RPMI8226 (cell line): ENCODE results near the gene RAI14.

Experiments
- DNase-seq: peaks from one replicate; pipeline ENCODE4 v3.0.0-alpha.2; 2015

The RAI14 gene

GRCh38 chr5:34680896-34681295 lies 24.8 kb downstream of the RAI14 start:
- no peak for DNase-seq

GRCh38 chr5:34682926-34683623 lies 26.9 kb downstream of the RAI14 start:
- no peak for DNase-seq

DNA sequence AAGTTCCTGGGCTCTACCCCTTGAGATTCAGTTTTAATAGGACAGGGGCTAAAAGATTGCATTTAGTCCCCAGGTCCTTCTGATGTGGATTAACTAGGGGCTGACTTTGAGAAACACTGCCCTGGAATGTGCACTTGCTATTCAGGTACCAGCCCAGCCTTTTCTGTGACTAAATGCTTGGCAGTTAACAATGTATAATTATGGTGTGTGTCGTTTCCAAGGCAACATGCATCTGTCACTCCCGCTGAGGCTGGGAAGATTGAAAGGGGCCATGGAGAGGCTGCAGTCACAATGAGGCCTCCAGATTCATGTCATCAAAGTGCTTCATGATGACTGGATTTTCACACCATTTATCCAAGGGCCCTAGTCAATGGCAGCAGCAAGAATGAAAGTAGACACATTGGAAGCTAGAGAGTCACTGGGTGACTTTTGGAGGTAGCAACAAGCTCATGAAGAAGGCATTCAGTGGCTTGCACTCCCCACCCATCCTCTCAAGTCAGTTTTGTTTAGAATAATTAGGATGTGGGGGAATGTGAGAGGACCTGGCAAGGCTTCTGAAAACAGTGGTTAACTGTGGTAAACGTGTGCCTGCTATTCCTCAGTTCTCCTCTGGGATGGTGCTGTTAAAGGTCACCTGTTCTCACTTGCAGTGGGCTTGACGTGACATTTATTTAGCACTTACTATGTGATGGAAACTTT lies 28.3 kb downstream of the RAI14 start:
- DNase-seq, result no peak

- DNase-seq, result no peak
These were observed 28.8 kb downstream of the RAI14 start for GRCh38 chr5:34684980-34685352.

- no peak for DNase-seq
These were observed 29.5 kb downstream of the RAI14 start for GRCh38 chr5:34685485-34686165.

DNA sequence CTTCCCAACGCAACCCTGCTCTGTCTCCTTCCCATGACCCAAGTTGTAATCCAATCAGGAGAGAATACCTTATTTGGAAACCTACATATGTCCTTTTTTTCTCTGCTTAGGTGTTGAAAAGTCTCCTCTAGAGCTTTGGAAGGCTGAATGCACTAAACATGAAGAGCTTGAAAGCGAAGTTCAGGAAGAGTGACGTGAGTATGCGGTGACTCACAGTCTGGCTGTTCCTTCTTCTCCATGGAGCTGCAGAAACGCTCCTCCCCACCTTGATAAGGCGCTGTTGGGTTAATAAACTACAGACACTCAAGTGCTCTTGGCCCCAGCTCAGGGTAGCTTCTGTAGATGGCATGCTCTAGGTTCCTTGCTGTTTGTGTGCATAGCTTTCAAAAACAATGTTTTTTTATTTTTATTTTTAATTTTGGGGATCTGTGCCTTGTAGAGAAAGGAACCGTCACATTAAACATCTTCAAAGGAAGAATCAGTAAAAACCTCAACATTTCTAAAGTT lies 30.7 kb downstream of the RAI14 start:
- DNase-seq, result no peak

GRCh38 chr5:34687269-34688011 lies 31.3 kb downstream of the RAI14 start:
- no peak for DNase-seq

- DNase-seq, result no peak
These were observed 32.1 kb downstream of the RAI14 start for GRCh38 chr5:34688015-34688810.

GRCh38 chr5:34690301-34690700 lies 34.2 kb downstream of the RAI14 start:
- no peak for DNase-seq

GRCh38 chr5:34690898-34691297 lies 34.8 kb downstream of the RAI14 start:
- no peak for DNase-seq

DNA sequence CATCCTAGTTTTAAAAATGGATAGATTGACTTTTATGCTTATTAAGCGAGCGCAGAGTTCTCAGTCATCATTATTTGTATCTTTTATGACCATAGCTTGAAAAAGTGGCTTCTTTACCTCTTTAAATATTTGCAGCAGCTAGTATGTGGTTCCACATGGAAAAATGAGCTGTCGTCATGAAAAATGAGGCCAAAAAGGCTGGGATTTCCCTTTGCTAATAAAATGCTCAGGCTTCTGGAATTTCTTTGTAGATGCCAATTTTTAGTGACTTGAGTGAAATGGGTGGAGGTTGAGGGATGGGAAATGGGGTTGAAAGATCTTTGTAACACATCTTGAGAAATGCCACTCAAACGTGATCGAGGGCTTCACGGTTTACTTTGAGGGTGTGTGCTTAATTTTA lies 35.2 kb downstream of the RAI14 start:
- DNase-seq, result no peak

GRCh38 chr5:34692786-34693185 lies 36.7 kb downstream of the RAI14 start:
- no peak for DNase-seq

GRCh38 chr5:34694012-34694411 lies 37.9 kb downstream of the RAI14 start:
- DNase-seq, result no peak

DNA sequence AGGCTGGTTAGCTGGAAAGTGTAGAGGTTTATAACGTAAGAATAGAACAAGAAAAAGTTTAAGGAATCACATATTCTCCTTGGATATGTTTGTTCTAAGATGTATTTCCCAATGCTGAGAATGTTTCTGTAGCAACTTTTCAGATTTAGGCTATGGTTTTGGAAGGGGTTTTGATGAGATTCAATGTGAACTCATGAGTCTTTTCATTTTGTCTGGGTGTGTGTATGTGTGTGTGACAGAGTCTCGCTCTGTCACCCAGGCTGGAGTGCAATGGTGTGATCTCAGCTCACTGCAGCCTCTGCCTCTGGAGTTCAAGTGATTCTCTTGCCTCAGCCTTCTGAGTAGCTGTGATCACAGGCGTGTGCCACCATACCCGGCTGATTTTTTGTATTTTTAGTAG lies 38.6 kb downstream of the RAI14 start:
- no peak for DNase-seq

DNA sequence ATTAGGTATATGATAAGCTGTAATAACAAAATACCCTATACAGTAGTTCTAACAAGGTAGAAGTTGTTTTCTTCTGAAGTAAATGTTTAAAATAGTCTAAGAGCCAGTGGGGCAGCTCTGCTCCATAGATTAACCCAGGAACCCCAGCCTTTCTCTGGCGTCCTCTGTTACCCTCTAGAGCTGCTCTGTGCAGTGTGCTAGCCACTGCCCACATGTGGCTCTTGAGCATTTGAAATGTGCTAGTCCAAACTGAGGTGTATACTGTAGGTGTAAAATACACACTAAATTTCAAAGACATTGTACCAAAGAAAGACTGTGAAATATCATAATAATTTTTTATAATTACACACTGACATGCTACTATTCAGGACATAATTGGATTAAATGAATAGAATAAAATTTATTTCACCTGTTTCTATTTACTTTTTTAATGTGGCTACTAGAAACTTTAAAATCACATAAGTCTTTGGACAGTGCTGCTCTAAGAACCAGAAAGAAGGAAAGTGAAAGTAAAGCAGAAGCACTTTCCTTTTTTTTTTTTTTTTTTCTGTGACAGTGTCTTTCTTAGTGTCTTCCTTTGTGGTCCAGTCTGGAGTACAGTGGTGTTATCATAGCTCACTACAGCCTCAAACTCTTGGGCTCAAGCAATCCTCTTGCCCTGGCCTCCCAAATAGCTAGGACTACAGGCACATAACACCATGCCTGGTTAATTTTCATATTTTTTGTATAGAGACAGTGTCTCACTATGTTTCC lies 39.3 kb downstream of the RAI14 start:
- no peak for DNase-seq

DNA sequence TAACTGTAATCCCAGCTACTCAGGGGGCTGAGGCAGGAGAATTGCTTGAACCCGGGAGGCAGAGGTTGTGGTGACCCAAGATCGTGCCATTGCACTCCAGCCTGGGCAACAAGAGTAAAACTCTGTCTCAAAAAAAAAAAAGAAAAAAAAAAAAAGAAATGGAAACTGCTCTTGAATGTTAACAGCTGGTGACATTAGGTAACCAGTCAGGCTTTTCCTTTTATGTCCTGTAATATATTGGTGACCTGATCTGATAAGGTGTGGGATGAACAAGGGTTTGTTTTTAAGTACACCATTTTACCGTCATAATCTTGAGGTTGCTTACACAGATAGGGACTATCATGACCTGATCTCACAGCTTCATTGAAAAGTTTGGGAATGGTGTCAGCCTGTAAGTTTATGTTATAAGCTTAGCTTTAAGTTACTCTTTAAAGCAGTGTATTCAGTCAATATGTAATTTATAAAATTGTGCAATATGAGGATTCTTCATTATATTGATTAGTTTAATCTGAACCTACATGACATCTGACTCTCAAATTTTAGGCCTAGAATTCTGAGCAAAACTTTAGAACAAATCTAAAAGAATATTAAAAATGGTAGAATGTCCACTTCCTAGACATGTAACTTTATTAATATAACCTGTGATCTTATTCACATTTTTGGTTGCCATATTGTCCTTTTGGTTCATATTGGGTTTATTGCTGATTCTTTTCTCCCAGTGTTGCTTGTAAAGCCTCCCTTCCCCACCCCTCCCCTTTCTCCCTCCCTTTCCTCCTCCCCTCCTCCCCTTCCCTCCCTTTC lies 41.4 kb downstream of the RAI14 start:
- DNase-seq, result no peak

- DNase-seq, result no peak
These were observed 41.9 kb downstream of the RAI14 start for GRCh38 chr5:34698109-34698419.

GRCh38 chr5:34698754-34699153 lies 42.6 kb downstream of the RAI14 start:
- DNase-seq, result no peak

GRCh38 chr5:34699155-34700077 lies 43.3 kb downstream of the RAI14 start:
- DNase-seq, result no peak

GRCh38 chr5:34700078-34700452 lies 43.9 kb downstream of the RAI14 start:
- DNase-seq, result no peak
